HG03196 (cell line): ENCODE results near the gene DNAJC5.

Experiments used
- ATAC-seq: cut with Tn5 transposase; IDR thresholded peaks from one replicate; pipeline ENCODE4 v1.9.1; 2021; ENCODE audit not compliant: unreplicated experiment

DNAJC5 gene

GRCh38 chr20:63978319-63979228 is 83.6 kb downstream of the DNAJC5 start:
- peak; percentile 35 for ATAC-seq

GRCh38 chr20:63979229-63979556 is 84.3 kb downstream of the DNAJC5 start:
- ATAC-seq = no peak

DNA sequence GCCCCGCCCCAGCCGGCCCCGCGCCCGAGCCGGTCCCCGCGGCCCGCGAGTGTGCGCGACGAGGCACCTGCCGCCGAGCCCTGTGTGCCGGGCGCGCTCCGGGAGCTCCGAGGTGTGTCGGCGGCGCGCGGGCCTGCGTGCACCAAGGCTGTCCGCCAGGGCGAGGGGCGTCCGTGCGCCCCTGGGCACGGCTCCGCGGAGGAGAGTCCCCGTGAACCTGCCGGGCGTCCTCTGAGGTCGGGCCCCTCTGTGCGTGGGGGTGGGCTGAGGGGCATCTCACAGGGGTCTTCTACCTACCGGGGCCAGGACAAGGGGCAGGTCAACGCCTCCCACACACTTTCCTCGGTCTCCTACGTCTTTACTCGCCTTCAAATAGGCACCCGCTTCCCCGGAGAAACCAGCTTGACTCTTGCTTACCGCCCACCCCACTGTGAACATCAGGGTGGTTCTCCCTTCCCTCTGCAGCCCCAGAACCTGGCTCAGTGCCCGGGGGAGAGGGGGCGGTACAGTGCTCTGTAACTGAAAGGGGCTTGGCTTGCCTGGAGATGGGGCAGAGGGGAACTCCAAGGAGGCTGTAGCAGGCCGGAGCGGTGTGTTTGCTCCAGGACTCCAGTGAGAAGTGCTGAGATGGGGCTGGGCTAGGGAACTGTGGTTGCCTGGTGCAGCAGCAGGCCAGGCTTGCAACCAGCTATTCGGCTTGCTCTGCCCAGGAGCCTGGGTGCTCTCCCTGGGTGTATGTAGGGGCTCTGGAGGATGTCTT is 84.8 kb downstream of the DNAJC5 start, which contains the start of gene SAMD10:
Gene SAMD10, minus strand, starts transcription at position 86 of the 760 bp plus-strand sequence. CDS start 175 bp downstream, outside the sequence.
- ATAC-seq = peak; percentile 34

DNA sequence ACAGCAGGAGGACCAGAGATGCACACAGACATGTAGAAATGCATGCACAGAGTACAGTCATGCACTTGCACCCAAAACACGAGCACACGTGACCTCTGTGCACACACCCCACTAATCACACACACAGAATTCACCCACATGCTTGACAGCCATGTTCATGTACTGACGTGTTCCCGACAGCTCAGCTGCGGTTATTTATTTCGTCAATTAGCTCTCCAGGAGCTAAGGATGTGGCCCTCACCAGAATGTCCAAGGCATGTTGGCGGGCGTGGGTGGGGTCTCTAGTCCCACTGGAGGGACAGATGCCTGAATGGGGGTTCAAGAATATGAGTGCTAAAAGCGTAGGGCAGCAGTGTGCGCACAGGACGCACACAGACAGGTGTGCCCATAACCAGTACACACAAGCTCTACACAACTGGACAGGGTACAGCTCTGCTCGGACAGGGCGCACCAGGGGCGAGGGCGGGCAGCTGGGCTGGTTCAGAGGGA is 85.4 kb downstream of the DNAJC5 start:
- peak; percentile 13 for ATAC-seq

DNA sequence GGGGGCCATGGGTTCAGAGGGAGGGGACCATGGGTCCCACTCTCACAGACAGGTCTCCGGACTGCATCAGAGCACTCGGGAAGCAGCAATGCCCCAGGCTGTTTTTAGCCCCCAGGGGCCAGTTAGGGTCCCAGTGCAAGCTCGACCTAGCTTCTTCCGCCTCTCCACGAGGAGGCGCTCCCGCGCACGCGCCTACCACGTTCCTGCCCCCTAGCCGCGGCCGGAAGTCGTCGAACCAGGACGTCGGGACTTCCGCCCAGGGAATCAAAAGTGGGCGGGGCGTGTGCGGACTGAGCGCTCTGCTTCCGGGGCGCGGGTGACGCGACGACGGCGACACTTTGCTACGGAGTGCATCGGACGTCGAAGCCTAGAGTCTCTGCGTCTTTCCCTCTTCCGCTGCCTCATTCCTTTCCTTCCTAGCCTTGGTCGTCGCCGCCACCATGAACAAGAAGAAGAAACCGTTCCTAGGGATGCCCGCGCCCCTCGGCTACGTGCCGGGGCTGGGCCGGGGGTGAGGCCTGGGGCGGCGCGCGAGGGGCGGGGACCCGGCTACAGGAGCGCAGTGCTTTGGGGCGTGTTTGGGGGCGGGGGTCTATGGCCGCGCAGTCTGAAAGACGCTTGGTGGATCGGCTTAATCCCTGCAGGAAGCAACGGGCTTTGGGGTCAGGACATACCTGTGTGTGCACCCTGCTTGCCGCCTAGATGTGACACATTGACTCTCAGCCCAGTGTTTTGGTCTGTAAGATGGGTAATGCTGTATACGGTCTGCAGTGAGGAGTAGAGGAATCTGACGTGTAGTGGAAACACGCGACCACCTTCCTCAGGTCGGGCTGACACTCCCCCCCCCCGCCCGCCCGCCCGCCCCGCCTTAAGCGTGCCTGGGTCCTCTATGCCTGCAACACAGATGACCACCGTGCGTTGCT is 86.1 kb downstream of the DNAJC5 start, which contains the start of gene PRPF6:
Gene PRPF6, plus strand, starts transcription at position 327 of the 923 bp plus-strand sequence. Its CDS starts 114 bp downstream, at position 441.
- ATAC-seq = peak; percentile 48

DNA sequence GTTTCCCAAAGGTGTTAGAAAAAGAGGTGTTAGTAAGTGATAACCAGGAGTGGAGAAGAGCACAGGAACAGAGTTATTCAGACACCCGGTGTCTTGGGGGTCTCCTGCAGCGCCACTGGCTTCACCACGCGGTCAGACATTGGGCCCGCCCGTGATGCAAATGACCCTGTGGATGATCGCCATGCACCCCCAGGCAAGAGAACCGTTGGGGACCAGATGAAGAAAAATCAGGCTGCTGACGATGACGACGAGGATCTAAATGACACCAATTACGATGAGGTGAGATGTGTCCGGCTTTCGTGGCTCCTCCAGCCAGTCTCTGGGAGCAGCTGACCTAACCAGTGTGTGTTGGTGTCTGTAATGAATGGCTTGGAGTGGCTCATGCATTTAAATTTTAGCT is 88.0 kb downstream of the DNAJC5 start:
- ATAC-seq = no peak
